Endothelial cell of umbilical vein (primary cell): ENCODE measurements around the gene ANKRD44.

Experiments used
- POLR2A ChIP-seq: IDR thresholded peaks from 2 replicates; pipeline ENCODE4 v1.6.1; 2012; ENCODE audit warnings: low read depth, mild to moderate bottlenecking, control low read depth, low read length
- POLR2AphosphoS5 ChIP-seq: IDR thresholded peaks from 2 replicates; pipeline ENCODE4 v1.6.1; 2012; ENCODE audit warnings: low read depth, mild to moderate bottlenecking, control low read depth, low read length, moderate library complexity; ENCODE audit not compliant: insufficient read depth
- TF ChIP-seq, protein P1 (sequence below), 2 donors: IDR thresholded peaks; 1 replicate in 1 of 2; 2 replicates in 1 of 2; pipeline ENCODE4 v1.5.1; 2011; ENCODE audit warnings: low read length in 2 of 2, mild to moderate bottlenecking in 2 of 2, moderate library complexity in 2 of 2, control low read depth in 1 of 2, inconsistent platforms in 1 of 2, low read depth in 1 of 2; ENCODE audit not compliant: insufficient read depth in 1 of 2; ENCODE audit errors: extremely low read depth in 1 of 2
- TF ChIP-seq, protein P2 (sequence below): IDR thresholded peaks from 2 replicates; pipeline ENCODE4 v1.6.1; 2011; ENCODE audit not compliant: insufficient read depth, insufficient read length

DNA sequence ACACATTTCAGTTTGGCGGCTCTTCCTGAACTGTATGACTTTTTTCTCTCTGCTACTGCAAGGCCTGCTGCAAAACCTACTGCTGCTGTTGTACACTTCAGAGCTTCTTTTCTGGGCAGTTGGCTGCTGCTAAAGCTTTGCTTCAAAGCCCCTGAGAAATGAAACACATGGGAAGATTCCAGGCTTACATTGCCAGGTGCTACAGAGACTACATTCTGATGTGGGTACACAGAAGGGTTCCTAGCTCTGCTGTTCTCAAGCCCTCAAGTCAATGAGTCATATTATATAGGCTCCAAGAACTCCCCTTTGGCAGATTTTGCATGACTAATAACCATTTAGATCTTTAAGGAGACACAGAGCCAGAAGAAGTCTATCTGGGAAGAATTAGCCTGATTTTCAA lies 371.2 kb downstream of the ANKRD44 start:
- TF ChIP-seq POLR2A (no peak), POLR2AphosphoS5 (no peak)
- TF ChIP-seq, protein P1, sequence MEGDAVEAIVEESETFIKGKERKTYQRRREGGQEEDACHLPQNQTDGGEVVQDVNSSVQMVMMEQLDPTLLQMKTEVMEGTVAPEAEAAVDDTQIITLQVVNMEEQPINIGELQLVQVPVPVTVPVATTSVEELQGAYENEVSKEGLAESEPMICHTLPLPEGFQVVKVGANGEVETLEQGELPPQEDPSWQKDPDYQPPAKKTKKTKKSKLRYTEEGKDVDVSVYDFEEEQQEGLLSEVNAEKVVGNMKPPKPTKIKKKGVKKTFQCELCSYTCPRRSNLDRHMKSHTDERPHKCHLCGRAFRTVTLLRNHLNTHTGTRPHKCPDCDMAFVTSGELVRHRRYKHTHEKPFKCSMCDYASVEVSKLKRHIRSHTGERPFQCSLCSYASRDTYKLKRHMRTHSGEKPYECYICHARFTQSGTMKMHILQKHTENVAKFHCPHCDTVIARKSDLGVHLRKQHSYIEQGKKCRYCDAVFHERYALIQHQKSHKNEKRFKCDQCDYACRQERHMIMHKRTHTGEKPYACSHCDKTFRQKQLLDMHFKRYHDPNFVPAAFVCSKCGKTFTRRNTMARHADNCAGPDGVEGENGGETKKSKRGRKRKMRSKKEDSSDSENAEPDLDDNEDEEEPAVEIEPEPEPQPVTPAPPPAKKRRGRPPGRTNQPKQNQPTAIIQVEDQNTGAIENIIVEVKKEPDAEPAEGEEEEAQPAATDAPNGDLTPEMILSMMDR (IDR thresholded peaks at IDR 0.05; ENCODE audit: extremely low read depth in 1 of 2, insufficient read depth in 1 of 2, low read depth in 1 of 2, low read length in 2 of 2) = no peak
- TF ChIP-seq, protein P2, sequence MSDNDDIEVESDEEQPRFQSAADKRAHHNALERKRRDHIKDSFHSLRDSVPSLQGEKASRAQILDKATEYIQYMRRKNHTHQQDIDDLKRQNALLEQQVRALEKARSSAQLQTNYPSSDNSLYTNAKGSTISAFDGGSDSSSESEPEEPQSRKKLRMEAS = no peak
